GM21515 (cell line): ENCODE results near the gene CHKB.
"Not testable (repeated sequence)": the region's sequence is repeated elsewhere in the genome, so short reads cannot be mapped to it uniquely, and the experiment has no call there.

Experiments
- ATAC-seq: cut with Tn5 transposase; IDR thresholded peaks from one replicate; pipeline ENCODE4 v1.9.1; 2021; ENCODE audit not compliant: unreplicated experiment

Gene CHKB

DNA sequence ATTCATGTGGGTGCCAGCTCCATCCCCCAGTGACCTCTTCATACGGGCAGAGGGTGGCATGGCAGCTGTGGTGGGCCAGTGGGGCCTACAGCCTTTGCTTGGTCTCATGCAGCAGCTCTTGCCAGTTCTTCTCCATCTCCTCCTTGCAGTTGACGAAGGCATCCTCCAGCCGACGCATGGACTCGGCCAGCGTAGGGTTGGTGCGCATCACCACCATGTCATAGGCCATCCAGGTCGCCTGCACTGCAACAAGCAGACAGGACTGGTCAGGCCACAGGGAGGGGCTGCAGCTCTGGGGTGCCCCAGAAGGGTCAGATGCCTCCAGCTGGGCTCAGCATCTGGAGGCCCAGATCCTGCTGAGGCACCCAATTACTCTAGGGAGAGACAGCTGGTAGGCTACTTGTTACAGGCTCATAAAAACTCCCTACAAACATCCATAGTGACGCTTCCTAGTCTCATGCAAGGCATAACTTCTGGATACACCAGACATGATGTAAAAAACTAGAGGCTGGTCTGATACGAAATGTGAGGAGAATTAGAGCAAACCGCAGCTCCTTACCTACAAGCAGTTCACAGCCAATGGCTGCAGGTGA is 31.4 kb downstream of the CHKB start:
- ATAC-seq = no peak

DNA sequence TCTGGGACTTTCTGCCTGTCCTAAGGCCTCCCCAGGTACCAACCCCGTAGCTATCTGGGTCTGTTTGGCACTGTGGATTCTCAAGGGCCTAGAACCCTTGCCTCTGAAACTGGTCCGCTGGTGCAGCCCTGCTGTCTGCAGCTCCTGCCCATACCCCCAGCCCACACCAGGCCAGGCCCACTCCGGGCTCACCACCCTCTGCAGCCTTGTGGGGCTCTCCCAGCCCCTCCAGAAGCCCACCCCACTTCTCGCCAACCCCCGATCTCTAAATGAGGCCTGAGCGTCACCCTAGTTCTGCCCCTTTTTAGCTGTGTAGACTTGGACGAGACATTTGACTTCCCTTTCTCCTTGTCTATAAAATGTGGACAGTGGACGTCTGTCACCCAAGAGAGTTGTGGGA is 32.3 kb downstream of the CHKB start:
- ATAC-seq = no peak

DNA sequence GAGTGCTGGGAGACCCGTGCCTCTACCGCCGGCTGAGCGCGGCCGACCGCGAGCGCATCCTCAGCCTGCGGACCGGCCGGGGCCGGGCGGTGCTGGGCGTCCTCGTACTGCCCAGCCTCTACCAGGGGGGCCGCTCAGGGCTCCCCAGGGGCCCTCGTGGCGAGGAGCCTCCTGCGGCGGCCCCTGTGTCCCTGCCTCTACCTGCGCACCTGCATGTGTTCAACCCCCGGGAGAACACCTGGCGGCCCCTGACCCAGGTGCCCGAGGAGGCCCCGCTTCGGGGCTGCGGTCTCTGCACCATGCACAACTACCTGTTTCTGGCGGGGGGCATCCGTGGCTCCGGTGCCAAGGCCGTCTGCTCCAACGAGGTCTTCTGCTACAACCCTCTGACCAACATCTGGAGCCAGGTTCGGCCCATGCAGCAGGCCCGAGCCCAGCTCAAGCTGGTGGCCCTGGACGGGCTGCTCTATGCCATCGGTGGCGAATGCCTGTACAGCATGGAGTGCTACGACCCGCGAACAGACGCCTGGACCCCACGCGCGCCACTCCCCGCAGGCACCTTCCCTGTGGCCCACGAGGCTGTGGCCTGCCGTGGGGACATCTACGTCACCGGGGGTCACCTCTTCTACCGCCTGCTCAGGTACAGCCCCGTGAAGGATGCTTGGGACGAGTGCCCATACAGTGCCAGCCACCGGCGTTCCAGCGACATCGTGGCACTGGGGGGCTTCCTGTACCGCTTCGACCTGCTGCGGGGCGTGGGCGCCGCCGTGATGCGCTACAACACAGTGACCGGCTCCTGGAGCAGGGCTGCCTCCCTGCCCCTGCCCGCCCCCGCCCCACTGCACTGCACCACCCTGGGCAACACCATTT is 33.5 kb downstream of the CHKB start:
- ATAC-seq = no peak

DNA sequence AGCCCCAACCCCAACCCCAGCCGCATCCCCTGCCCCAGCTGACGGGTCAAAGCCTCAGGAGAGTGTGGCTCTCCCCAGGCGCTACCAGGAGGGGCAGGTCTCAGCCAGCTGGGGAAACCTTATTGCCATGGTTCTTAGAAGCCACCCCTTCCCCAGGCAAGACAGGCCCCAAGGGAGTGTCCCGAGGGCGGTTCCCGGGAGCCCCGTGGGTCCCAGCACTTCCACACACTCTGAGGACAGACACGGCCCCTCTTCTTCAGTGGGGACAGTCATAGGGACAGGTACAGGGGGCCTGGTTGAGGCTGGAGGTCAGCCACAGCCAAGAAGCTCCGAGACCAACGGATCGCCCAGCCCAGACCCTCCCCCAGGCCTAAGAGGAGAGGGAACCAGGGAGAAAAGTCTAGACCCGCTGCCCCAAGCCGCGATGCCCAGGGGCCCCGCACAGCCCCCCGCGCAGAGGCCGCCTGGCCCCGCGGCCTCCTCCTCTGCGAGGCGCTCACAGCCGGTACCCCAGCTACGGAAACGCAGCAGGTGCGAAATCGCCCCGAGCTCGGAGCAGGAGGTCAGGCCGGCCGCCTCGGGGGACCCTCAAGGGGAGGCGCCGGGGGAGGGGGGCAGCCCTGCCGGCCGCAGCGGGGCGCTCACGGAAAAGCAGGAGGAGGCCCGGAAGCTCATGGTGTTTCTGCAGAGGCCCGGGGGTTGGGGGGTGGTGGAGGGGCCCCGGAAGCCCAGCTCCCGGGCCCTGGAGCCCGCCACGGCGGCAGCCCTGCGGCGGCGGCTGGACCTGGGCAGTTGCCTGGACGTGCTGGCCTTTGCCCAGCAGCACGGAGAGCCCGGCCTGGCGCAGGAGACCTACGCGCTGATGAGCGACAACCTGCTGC is 34.4 kb downstream of the CHKB start:
- no peak for ATAC-seq

DNA sequence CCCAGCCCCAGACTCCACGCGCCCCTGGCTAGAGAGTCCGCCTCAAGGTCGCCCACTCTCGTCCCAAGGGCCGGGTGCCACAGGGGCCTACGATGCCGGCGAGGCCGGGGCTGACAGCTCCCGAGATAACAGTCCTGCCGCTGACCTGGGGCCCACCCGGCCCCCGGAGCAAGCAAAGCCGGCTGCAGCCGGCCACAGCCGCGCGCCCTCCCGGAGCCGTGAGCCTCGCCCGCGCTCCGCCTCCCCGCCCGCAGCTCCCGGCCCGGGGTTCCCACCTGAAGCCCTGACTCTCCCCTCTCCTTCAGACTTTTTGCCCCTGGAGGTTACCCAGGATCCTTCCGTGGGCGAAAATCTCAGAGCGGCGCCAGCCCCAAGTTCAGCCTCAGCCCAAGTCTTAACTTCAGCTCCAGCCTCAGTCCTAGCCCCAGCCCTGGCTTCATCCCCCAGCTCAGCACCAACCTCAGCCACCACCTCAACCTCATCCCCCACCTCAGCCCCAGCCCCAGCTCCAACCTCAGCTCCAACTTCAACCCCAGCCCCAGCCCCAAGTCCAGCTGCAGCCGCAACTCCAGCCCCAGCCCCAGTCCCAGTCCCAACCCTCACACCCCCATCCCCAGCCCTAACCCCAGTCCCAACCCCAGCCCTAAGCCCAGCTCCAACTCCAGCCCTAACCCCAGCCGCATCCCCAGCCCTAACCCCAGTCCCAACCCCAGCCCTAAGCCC is 35.2 kb downstream of the CHKB start:
- no peak for ATAC-seq

DNA sequence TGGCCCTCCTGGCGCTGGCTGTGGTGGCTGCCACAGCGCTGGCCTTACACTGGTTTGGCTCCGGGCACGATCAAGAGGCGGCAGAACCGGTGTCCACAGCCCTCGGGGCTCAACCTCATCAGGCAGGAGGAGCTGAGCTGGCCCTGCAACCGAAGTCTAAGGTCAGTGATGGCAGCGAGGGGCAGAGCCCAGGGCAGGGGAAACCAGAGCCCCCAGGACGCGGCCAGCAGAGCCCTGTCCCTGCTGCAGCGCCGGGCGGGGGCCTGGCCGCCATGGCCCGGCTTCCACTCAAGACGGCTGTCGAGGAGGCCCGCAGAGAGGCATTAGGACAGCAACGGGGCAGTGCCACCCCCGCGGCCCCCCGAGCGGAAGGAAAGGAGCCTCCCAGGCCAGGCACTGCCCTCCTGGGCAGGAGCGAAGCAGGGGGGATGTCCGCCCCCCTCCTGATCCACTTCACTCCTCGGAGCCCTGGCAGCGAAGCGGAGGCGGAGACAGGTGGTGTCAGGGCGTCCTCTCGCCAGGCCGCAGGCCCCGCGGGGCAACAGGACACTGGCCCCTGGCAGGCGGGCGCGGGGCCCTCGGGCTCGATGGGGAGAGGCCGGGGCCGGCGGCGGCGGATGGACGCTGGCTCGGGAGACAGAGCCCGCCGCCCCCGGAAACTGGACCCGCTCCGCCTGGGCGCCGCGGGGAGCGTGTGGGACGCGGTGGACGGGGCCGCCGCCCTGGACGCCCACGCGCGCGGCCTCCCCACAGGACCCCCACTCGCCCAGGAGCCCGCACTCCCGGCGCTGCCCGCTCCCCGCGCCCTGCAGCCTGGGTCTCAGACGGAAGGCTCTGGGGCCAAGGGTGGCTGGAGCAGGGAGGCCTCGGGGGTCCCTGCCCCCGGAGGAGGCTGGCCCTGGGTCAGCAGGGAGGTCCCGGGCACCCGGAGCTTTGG is 36.1 kb downstream of the CHKB start:
- no peak for ATAC-seq

DNA sequence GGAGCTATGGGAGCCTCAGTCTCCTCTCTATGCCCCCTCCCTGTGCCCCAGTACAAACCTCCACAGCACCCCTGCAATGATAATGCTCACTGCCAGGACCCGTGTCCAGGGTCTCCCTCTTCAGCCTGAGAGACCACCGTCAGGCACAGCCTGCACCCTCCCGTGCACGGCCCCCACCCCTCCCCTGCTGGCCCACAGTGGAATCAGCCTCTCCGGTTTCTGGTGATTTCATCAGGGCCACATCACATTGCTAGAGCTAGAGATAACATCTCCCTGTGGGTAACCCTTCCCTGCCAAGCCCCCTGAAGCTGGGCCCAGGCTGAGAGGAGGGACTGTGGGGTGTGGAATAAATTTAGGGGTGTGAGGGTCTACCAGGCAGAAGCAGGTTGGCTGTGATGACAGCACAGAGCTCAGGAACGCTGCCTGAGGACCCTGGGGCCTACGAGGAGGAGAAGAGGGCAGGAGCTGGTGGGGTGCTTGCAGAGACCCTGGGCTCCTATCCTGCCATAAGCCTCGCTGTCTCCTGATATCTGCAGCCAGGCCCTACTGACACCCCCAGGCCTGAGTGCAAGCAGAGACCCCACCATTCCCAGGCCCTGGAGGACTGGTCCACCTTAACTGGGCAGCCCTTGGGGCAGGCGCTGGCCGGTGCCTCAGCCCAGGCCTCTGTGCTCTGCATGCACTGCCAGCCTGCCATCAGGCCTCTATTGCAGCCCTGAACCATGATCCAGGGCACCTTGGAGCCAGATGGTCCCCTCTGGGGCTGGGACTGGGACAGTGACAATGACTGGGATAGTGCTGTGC is 36.9 kb downstream of the CHKB start, which contains the start of gene KLHDC7B:
TSS of gene KLHDC7B (plus strand) at position 378 of the 804 bp plus-strand sequence. CDS start at position 723, 345 bp downstream.
- no peak for ATAC-seq

DNA sequence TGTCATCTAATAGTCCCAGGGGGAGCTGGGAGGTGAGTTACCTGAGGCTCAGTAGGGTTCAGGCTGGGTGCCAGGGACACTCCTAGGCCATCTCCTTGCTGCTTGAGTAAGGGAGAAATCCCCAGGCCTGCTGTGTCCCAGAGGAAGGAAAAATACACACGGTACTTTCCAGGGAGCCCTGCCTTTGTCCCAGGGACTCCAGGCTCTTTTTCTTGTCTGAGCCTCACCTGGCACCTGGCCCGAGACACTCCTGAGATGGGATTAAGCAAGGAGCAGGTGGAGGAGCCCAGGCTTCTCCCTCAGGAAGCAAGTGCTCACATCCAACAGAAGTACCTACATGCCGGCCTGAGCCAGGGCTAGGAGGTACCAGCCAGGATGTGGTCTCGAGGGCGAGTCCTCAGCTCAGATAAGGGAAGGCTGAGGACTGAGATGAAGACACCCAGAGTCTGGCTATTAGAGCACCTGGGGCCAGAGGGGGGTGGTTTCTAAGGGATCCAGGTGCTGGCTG is 37.8 kb downstream of the CHKB start:
- ATAC-seq = no peak

DNA sequence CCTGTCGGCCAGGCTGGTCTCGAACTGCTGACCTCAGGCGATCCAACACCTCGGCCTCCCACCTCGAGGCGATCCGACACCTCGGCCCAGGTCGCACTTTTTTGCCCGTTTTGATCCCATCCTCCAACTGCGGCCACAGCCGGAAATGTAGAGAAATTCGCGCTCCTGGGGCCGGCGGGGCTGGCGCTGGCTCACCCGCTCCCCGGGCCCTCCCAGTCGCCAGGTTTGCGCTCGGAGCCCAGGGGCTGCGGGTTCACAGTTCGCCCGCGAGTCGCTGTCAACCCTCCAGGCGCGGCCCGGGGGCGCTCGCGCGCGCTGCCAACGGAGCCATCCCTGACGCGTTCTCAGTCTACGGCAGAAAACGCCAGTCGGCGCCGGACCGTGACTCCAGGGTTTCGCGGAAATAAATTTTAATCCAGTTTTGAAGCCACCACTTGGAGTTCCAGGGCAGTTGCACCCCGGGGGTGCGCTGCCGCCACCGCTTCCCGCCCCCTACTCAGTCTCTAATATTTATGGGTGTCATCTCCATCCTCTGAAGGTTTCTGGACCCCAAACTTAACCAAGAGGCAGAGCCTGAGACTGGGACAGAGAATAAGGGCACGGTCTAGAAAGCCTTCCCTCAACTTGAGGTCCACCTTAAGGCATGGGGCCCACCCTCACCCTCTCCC is 38.4 kb downstream of the CHKB start:
- ATAC-seq = no peak

DNA sequence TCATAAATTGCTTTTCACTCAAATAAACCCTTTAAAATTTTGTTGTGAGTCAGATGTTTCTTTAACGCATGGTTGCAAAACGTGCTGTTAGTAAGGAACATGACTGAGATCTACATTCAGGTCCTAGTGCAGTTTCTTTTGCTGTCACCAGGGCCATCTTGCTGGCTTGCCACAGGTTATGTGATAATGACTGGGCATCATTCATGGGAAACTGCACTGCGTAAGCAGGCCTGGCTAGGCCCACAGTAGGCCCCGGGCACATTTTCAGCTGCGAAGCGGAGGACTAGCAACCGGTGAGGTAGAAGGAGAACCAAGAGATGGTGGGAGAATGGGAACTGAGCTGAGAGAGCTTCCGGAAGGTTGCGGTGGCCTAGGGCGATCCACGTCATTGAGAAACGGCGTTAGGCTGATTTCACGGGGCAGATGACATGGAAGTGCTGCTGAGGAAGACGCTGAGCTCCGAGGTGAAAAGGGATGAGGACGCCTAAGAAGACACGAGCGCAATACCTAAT is 40.2 kb downstream of the CHKB start:
- ATAC-seq = no peak

DNA sequence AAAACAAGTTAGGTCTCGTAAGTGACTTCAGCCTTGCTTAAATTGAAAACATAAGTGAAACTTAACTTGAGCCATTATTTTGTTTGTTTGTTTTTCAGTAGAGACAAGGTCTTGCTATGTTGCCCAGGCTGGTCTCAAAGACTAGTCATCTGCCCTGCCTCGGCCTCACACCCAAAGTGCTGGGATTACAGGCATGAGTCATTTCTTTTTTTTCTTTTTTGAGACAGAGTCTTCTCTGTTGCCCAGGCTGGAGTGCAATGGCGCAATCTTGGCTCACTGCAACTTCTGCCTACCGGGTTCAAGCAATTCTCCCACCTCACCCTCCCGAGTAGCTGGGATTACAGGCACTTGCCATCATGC is 41.0 kb downstream of the CHKB start:
- not testable (repeated sequence) for ATAC-seq

DNA sequence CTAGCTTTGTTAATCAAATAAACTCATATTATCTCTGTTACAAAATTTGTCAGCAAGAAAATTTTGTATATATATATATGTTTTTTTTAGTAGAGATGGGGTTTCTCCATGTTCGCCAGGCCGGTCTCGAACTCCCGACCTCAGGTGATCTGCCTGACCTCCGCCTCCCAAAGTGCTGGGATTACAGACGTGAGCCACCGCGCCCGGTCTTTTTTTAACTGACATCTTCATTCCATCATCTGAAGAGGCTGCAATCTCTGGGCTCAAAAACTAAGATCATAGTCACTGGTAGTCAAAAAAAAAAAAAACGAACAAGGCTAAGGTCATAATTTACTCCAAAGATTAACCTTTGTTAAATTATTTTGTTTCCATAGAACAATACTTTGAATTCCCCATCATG is 42.3 kb downstream of the CHKB start:
- no peak for ATAC-seq

DNA sequence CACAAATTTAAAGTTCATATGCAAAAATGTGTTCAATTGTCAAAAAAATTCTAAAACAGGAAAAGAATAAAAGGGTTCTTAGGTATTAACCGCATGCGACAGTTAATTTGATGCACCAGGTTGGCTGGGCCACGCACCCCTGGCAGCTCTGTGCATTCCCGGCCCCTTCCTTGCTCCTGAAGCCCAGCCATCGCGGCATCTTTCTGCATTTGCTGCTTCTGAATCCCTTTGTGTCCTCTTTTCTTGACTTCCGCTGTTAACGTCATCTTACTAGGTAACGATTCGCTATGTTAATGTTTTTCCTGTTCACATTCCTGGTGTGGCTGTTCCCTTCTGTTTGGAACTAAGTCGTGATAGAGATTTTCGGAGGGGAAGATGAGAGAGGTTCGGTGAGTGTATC is 44.9 kb downstream of the CHKB start:
- ATAC-seq = no peak

DNA sequence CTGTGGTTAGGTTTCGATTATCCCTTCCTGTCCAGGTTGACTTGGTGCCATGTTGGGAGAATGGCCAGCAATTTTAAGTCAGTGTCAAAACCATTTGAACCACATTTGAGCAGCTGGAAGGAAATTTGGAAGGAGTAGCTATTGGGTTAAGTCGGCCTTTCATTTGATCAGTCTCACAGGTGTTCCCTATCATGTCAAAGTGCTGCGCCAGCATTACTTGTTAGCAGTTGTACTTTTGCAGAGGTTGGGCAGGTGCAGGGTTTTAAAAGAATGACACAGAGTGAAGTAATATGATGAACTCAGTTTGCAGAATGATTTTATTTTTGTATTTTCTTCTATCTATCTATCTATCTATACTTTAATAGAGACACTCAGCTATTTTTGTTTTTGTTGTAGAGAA is 46.4 kb downstream of the CHKB start:
- no peak for ATAC-seq

DNA sequence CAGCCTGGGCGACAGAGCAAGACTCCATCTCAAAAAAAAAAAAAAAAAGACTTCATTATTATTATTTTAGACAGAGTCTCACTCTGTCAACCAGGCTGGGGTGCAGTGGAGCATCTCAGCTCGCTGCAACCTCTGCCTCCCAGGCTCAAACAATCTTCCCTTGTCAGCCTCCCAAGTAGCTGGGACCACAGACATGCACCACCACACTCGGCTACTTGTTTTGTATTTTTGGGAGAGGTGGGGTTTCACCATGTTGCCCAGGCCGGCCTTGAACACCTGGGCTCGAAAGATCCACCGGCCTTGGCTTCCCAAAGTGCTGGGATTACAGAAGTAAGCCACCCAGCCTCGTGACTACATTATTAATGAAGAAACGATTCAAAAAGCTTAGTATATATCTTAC is 47.5 kb downstream of the CHKB start:
- no peak for ATAC-seq

DNA sequence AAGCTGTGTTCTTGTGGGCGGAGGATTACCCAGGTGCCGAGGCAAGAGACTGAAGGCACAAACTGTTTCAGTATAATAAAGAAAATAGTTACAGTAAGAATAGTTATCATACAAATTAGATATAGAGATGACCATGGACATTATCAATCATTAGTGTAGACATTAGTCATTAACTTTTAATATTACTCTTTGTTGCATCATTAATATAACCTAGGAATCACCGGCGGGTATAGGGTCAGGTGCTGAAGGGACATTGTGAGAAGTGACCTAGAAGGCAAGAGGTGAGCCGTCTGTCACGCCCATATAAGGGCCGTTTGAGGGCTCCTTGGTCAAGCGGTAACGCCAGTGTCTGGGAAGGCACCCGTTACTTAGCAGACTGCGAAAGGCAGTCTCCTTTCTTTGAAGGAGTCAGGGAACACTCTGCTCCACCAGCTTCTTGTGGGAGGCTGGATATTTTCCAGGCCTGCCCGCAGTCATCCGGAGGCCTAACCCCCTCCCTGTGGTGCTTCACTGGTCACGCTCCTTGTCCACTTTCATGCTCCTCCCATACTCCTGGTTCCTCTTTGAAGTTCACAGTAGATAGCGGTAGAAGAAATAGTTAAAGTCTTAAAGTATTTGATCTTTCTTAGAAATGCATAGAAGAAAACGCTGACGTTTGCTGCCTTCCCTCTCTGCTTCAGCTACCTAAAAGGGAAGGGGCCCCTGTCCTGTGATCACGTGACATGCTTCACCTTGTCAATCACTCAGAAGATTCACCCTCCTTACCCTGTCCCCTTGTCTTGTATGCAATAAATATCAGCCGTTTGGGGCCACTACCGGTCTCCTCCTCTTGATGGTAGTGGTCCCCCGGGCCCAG is 48.6 kb downstream of the CHKB start:
- ATAC-seq = not testable (repeated sequence)
